GM08714 (cell line): Measurements from ENCODE around the gene SLIRP.

Experiments used
- H3K4me3 ChIP-seq: fragments of 200-500 bp; sonication (Bioruptor generic); 2 replicates; pipeline ENCODE4 v1.5.1; 2014; ENCODE audit warnings: mild to moderate bottlenecking, low read length, inconsistent platforms
- ZNF274 ChIP-seq: IDR thresholded peaks from 2 replicates; pipeline ENCODE4 v1.6.1; 2012; ENCODE audit warnings: mild to moderate bottlenecking, low read depth, low read length

Gene SLIRP

GRCh38 chr14:77763316-77763715 is 55.4 kb downstream of the SLIRP start:
- TF ChIP-seq ZNF274 = no peak
- H3K4me3 ChIP-seq = no peak overlapping the region

- no peak overlapping the region for H3K4me3 ChIP-seq
- TF ChIP-seq ZNF274 = no peak
Measured at GRCh38 chr14:77763978-77764377, 56.1 kb downstream of the SLIRP start.
